OCI-LY3 (cell line): ENCODE measurements around the gene BOD1.

Experiments
- H2AFZ ChIP-seq: fragments of 200-600, 300-600 bp; shearing (Covaris generic); 2 replicates; pipeline ENCODE4 v1.6.0; 2014; ENCODE audit warnings: antibody characterized with exemption, low read depth, low read length
- H3K27ac ChIP-seq: fragments of 200-600, 300-600 bp; sonication (generic); 2 replicates; pipeline ENCODE4 v1.5.1; 2014; ENCODE audit warnings: mild to moderate bottlenecking, low read length, moderate library complexity, mixed read lengths
- H3K27me3 ChIP-seq: fragments of 200-600, 300-600 bp; sonication (generic); 2 replicates; pipeline ENCODE4 v1.6.1; 2014; ENCODE audit warnings: low read depth, low read length, mixed read lengths
- H3K36me3 ChIP-seq: fragments of 200-600, 300-600 bp; sonication (generic); replicated peaks from 2 replicates; pipeline ENCODE3; 2014; ENCODE audit warnings: low read depth, low read length, mixed read lengths
- H3K4me1 ChIP-seq: fragments of 300-600, 200-600 bp; sonication (generic); 2 replicates; pipeline ENCODE4 v1.6.1; 2014; ENCODE audit warnings: low read length, mixed read lengths
- H3K4me2 ChIP-seq: fragments of 200-600, 300-600 bp; sonication (generic); 2 replicates; pipeline ENCODE4 v1.6.1; 2014; ENCODE audit warnings: low read length, mixed read lengths
- H3K4me3 ChIP-seq: fragments of 300-600, 200-600 bp; sonication (generic); 2 replicates; pipeline ENCODE4 v1.5.1; 2014; ENCODE audit warnings: antibody characterized with exemption, mild to moderate bottlenecking, low read length, moderate library complexity
- H3K79me2 ChIP-seq: fragments of 300-600, 200-600 bp; shearing (Covaris generic); 2 replicates; pipeline ENCODE4 v1.6.1; 2014; ENCODE audit warnings: mild to moderate bottlenecking, low read length, mixed read lengths
- H3K9ac ChIP-seq: fragments of 300-600, 200-600 bp; shearing (Covaris generic); 2 replicates; pipeline ENCODE4 v1.6.0; 2014; ENCODE audit warnings: mild to moderate bottlenecking, low read length, moderate library complexity
- H3K9me3 ChIP-seq: fragments of 200-600, 300-600 bp; shearing (Covaris generic); 2 replicates; pipeline ENCODE4 v1.6.1; 2014; ENCODE audit warnings: low read length, mixed read lengths; ENCODE audit not compliant: insufficient read depth
- H4K20me1 ChIP-seq: fragments of 200-600, 300-600 bp; sonication (generic); 2 replicates; pipeline ENCODE4 v1.6.1; 2016; ENCODE audit warnings: low read length, mixed read lengths; ENCODE audit not compliant: insufficient read depth
- EZH2phosphoT487 ChIP-seq: fragments of 200-600 bp; shearing (Covaris generic); IDR thresholded peaks from 2 replicates; pipeline ENCODE4 v1.6.1; 2018; ENCODE audit warnings: antibody characterized with exemption, mixed run types, low read depth
- TF ChIP-seq, protein P1 (sequence below): fragments of 200-600, 300-600 bp; sonication (generic); IDR thresholded peaks from 2 replicates; pipeline ENCODE4 v1.5.1; 2014; ENCODE audit warnings: antibody characterized with exemption, low read length, low read depth

BOD1 gene

DNA sequence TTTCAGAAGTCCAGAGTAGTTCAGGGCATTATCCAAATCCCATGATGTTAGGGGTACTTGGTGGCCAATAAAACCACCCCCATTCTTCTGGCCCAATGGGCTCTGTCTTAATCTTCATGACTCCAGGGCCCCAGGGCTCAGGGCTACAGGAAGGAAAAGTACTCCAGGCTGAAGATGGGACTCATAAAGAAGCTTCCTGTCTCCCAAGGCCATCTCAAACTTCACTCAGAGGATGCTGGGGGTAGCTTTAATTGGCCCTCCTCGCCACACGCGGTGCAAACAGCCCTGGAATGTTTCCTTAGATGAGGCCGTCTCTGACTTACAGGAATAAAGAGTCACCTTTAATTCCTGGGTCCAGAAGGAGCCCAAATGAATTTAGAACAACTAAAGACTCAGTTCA, 52.3 kb downstream of the BOD1 start:
- Histone ChIP-seq H2AFZ (no peak overlapping the region), H3K79me2 (no peaks in the 10 kb centered on the region), H3K4me1 (no peaks in the 10 kb centered on the region), H4K20me1 (no peaks in the 10 kb centered on the region), H3K27ac (no peak overlapping the region), H3K9me3 (no peaks in the 10 kb centered on the region), H3K36me3 (no peaks in the 10 kb centered on the region), H3K27me3 (peaks cover 64% of the 10 kb centered on the region), H3K9ac (no peak overlapping the region), H3K4me2 (no peak overlapping the region), H3K4me3 (no peak overlapping the region)
- no peak for TF ChIP-seq EZH2phosphoT487
- TF ChIP-seq, protein P1, sequence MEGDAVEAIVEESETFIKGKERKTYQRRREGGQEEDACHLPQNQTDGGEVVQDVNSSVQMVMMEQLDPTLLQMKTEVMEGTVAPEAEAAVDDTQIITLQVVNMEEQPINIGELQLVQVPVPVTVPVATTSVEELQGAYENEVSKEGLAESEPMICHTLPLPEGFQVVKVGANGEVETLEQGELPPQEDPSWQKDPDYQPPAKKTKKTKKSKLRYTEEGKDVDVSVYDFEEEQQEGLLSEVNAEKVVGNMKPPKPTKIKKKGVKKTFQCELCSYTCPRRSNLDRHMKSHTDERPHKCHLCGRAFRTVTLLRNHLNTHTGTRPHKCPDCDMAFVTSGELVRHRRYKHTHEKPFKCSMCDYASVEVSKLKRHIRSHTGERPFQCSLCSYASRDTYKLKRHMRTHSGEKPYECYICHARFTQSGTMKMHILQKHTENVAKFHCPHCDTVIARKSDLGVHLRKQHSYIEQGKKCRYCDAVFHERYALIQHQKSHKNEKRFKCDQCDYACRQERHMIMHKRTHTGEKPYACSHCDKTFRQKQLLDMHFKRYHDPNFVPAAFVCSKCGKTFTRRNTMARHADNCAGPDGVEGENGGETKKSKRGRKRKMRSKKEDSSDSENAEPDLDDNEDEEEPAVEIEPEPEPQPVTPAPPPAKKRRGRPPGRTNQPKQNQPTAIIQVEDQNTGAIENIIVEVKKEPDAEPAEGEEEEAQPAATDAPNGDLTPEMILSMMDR = no peak

GRCh38 chr5:173563246-173563645, 53.2 kb downstream of the BOD1 start:
- H3K79me2 ChIP-seq = no peaks in the 10 kb centered on the region
- H3K27ac ChIP-seq = no peak overlapping the region
- no peak overlapping the region for H3K9ac ChIP-seq
- no peaks in the 10 kb centered on the region for H4K20me1 ChIP-seq
- no peak overlapping the region for H3K4me2 ChIP-seq
- TF ChIP-seq, protein P1 = no peak
- no peak for TF ChIP-seq EZH2phosphoT487
- no peaks in the 10 kb centered on the region for H3K36me3 ChIP-seq
- no peak overlapping the region for H3K4me3 ChIP-seq
- no peaks in the 10 kb centered on the region for H3K4me1 ChIP-seq
- H3K9me3 ChIP-seq = no peaks in the 10 kb centered on the region
- peaks cover 63% of the 10 kb centered on the region for H3K27me3 ChIP-seq
- no peak overlapping the region for H2AFZ ChIP-seq

GRCh38 chr5:173562451-173562850, 54.0 kb downstream of the BOD1 start:
- Histone ChIP-seq H3K9me3 (no peaks in the 10 kb centered on the region), H3K36me3 (no peaks in the 10 kb centered on the region), H3K27me3 (peaks cover 59% of the 10 kb centered on the region), H3K4me1 (no peaks in the 10 kb centered on the region), H3K27ac (no peak overlapping the region), H3K4me2 (no peak overlapping the region), H3K4me3 (no peak overlapping the region), H3K79me2 (no peaks in the 10 kb centered on the region), H2AFZ (no peak overlapping the region), H4K20me1 (no peaks in the 10 kb centered on the region), H3K9ac (no peak overlapping the region)
- TF ChIP-seq, protein P1 = no peak
- no peak for TF ChIP-seq EZH2phosphoT487
